Hepatocyte (in vitro differentiated cells): ENCODE data around the gene ASB14.
"Not testable (repeated sequence)": the region's sequence is repeated elsewhere in the genome, so short reads cannot be mapped to it uniquely, and the experiment has no call there.

Source experiments
- EZH2 ChIP-seq: fragments of 200-600 bp; sonication (generic); IDR thresholded peaks from 2 replicates; pipeline ENCODE4 v1.6.1; 2016; ENCODE audit warnings: antibody characterized with exemption, mild to moderate bottlenecking, borderline replicate concordance
- TF ChIP-seq, protein P1 (sequence below): fragments of 200-600 bp; sonication (generic); IDR thresholded peaks from 2 replicates; pipeline ENCODE4 v1.5.1; 2016; ENCODE audit warnings: antibody characterized with exemption, mild to moderate bottlenecking; ENCODE audit not compliant: poor library complexity

DNA sequence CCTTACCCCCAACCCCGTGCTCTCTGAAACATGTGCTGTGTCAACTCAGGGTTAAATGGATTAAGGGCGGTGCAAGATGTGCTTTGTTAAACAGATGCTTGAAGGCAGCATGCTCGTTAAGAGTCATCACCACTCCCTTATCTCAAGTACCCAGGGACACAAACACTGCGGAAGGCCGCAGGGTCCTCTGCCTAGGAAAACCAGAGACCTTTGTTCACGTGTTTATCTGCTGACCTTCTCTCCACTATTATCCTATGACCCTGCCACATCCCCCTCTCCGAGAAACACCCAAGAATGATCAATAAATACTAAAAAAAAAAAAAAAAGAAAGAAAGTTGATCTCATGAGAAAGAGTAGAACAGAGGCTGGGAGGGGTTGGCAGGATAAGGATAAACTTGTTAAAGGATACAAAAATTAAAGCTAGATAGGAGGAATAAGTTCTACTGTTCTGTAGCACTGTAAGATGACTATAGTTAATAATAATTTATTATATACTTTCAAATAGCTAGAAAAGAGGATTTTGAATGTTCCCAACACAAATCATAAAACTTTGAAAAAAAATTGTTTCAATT, 46.7 kb upstream of the ASB14 start:
- TF ChIP-seq, protein P1, sequence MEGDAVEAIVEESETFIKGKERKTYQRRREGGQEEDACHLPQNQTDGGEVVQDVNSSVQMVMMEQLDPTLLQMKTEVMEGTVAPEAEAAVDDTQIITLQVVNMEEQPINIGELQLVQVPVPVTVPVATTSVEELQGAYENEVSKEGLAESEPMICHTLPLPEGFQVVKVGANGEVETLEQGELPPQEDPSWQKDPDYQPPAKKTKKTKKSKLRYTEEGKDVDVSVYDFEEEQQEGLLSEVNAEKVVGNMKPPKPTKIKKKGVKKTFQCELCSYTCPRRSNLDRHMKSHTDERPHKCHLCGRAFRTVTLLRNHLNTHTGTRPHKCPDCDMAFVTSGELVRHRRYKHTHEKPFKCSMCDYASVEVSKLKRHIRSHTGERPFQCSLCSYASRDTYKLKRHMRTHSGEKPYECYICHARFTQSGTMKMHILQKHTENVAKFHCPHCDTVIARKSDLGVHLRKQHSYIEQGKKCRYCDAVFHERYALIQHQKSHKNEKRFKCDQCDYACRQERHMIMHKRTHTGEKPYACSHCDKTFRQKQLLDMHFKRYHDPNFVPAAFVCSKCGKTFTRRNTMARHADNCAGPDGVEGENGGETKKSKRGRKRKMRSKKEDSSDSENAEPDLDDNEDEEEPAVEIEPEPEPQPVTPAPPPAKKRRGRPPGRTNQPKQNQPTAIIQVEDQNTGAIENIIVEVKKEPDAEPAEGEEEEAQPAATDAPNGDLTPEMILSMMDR, result not testable (repeated sequence)
- not testable (repeated sequence) for TF ChIP-seq EZH2
